GM19372 (cell line): Measurements from ENCODE around the gene OTOG.

Experiments
- ATAC-seq: cut with Tn5 transposase; IDR thresholded peaks from one replicate; pipeline ENCODE4 v1.9.1; 2021; ENCODE audit warnings: mild to moderate bottlenecking, low read depth, moderate library complexity; ENCODE audit not compliant: unreplicated experiment

The OTOG gene

DNA sequence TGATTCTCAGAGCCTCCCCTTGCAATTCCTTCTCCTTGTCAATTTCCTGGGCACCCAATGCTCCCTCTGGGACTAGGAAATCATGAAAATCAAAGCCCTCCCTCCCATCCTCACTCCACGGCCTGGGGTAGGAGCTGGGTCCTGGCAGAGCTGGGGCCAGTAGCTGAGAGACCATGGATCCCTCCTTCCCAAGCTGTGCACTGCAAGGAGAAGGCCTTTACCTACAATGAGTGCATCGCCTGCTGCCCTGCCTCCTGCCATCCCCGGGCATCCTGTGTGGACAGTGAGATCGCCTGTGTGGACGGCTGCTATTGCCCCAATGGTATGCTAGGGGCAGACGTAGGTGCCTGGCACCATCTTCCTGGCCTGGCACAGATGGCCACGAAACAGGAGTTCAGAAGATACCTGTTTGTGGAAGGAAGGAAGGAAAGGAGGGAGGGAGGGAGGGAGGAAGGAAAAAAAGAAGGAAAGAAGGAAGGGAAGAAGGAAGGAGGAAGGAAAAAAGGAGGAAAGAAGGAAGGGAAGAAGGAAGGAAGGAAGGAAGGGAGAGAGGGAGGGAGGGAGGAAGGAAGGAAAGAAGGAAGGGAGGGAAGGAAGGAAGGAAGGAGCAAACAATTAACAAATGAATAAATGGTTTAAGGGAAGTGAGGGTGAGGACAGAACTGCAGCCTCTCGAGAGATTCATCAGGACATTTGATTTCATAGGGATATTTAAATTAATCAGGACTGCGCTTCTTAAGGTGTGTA lies 12.5 kb downstream of the OTOG start:
- no peak for ATAC-seq

- no peak for ATAC-seq
These were observed 13.4 kb downstream of the OTOG start for GRCh38 chr11:17560281-17561110.

DNA sequence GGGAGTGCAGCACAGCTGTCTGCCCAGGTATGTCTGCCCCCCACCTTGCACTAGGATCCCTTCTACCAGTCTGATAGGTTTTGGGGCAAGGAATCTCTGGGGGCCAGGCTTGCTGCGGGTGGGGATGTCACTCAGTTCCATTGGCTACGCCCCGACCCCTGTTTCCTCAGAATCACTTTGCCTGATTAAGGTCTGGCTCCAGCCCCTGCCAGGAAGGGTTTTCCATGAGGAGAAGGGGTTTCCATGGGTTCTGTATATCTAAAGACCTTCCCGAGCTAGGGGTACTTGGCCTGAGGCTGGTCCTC lies 14.0 kb downstream of the OTOG start:
- ATAC-seq = no peak

DNA sequence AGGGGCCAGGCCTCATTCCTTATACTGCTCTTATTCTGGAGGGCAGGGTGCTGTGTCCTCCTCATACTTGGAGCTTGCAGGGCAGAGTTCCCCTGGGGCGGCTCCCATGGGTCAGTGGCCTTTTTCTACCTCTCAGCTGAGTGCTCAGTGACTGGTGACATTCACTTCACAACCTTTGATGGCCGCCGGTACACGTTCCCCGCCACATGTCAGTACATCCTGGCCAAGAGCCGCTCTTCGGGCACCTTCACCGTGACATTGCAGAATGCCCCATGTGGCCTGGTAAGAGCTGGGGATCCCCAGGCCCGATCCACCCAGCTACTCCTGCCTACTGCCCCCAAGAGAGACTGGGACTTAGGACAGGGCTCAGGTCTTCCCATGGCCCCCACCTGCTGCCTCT lies 14.5 kb downstream of the OTOG start:
- ATAC-seq = no peak

DNA sequence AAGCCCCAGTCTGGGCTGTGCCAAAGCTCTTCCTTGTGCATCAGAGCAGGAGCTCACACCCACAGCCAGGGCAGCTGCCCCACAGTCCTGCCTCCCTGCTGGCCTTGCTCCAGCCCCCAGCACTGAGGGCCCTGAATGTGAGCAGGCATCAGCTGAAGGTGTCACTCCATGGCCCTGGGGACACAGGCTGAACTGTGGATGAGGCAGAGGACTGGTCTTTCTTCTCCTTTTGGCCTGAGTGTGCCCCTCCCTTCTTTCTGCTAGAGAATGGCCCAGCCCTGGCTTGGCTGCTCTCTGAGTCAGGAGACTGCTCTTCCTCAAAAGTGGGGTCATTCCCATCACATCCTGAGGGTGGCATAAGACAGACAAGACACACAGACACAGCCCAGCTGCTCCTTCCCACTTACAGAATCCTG lies 16.2 kb downstream of the OTOG start:
- no peak for ATAC-seq

DNA sequence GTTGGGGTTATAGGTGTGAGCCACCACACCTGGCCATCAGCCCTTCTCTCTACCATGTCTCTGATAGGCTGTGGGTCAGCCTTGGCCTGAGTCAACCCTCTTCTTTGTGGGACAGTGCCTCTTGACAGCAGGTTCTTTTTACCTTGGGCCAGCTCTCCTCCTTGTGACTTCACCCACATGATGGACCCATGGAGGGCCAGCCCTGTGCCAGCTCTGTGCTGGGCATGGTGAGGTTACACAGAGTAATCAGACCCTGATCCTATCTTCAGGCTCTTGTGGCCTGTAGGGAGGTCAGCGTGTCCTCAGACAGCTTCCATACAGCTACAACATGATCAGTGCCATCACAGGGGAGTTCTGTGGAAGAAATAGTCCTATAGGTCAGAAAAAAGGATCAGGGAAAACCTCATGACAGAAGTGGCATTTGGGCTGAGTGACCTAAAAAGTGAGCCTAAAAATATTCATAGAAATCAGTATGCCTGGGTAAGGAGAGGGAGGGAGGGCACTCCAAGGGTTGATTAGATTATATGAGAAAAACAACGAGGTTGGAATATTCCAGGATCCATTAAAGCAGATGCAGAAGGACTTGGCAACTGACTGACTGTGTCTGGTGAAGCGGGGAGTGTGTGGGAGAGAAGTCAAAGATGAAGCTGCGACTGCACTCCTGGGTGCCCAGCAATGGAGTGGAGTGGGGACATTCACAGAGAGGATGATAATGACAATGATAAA lies 17.1 kb downstream of the OTOG start:
- no peak for ATAC-seq

GRCh38 chr11:17564687-17565042 lies 17.6 kb downstream of the OTOG start:
- no peak for ATAC-seq

- ATAC-seq = no peak
These were observed 21.9 kb downstream of the OTOG start for GRCh38 chr11:17568944-17569343.

GRCh38 chr11:17570034-17570433 lies 23.0 kb downstream of the OTOG start:
- ATAC-seq = no peak

DNA sequence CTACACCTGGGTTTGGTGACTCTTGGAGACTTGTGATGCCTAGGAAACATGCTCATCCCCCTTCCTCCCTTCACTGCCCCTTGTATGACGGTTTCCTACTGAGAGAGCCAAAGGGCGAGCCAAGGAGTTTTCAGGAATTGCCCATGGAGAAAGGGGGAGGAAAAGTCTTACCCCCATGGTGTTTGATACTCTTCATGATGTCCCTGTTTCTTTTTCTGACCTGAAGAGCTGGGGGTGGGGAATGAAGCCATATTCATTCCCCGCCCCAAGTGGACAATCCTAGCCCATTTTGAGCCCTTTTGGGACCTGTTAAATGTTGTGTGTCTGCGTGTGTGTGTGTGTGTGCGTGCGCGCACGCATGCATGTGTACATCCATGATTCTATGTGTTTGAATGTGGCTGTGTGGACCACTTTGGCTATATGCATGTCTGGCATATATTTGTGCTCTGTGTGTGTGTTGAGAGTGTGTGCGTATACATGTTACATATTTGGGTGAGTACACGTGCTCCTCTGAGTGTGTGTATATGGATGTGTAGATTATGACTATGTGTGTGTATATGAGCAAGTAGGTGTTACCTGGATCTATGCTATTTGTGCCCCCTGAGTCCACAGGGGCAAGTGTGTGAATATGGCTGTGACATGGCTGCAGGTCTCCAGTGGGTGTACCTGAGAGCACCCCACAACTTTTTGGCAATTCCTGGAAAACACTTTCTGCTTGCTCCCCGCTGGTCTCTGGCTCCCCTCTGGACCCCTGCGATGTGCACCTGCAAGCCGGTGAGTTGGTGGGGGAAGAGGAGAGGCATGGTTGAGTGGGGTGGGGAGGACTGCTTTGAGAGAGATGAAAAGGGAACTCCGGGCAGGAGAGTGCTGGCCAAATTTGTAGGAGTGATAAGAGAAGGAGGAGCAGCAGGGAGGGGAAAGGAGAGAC lies 24.6 kb downstream of the OTOG start:
- ATAC-seq = no peak

DNA sequence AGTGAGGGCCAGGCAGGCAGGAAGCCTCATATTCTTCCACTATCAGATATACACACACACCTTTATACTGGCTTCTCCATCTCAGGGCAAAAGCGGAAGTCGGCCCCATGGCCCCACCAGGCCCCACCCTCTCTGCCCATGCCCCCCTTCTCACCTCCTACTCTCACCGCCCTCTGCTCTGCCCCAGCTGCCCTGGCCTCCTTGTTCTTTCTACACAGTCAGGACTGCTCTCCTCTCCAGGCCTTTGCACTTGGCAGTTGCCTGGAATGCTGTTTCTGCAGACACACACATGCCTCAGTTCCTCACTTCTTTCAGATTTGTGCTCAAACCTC lies 25.3 kb downstream of the OTOG start:
- no peak for ATAC-seq

GRCh38 chr11:17572791-17573460 lies 25.9 kb downstream of the OTOG start:
- ATAC-seq = no peak

GRCh38 chr11:17573526-17573925 lies 26.5 kb downstream of the OTOG start:
- no peak for ATAC-seq

DNA sequence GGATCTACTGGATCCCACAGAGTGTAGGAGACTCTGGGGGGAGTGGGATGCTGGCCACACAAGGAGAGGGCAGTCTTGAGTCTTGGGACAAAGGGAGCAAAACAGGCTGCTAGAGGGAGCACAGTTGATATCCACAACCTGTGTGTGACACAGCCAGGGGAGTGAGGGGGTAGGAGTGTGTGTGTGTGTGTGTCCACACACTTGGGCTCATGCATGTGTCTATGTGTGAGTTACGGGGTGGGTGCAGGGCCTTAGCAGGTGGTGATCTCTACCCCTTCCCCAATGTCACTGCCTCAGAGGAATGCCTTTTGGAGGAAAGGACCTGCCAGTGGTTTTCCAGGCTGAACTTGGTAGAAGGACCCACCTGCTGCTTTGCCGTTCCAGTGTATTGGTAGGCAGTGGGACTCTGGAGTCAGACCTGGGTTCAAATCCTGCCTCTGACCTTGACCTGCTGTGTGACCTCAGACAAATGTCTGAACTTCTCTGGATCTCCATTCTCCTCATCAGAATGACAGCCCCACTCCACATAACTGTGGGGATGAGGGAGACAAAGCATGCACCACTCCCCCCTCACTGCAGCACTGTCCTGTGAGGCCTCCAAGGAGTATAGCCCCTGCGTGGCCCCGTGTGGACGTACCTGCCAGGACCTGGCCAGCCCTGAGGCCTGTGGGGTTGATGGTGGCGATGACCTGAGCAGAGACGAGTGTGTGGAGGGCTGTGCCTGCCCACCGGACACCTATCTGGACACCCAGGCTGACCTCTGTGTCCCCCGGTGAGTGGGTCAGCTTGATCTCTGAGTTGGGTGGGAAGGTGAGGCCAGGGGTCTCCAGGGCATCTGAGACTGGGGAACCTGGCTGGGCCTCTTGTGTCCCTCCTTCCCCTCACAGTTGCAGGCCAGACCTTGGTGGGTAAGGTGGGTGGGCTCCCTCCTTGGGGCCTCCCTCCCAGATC lies 27.4 kb downstream of the OTOG start:
- no peak for ATAC-seq

- ATAC-seq = no peak
These were observed 28.7 kb downstream of the OTOG start for GRCh38 chr11:17575431-17576425.

- no peak for ATAC-seq
These were observed 31.2 kb downstream of the OTOG start for GRCh38 chr11:17578296-17578695.

- ATAC-seq = no peak
These were observed 31.9 kb downstream of the OTOG start for GRCh38 chr11:17578958-17579357.

GRCh38 chr11:17579451-17579850 lies 32.4 kb downstream of the OTOG start:
- no peak for ATAC-seq
